H1 (cell line): ENCODE measurements around the gene ARRB1. TPM values are rescaled to one million over a fixed set of nuclear protein-coding genes. Genes with fewer than 3 reads are reported as not detected.

Experiments
- polyA plus RNA-seq, 7 experiments: library from polyadenylated mRNA; depleted of rRNA in 3 of 7; stranded (reverse) in 5 of 7; unstranded in 2 of 7; fragments of >200 nt in 5 of 7; fragments of 200-250 nt in 2 of 7; gene quantifications; 1 replicate in 5 of 7; 2 replicates in 1 of 7; 4 replicates in 1 of 7; pipeline versions ENCODE4 v1.2.1 to v1.2.3, GENCODE V29; 2011 to 2013; ENCODE audit warnings: missing spikeins in 2 of 7, mixed read lengths in 2 of 7
- total RNA-seq: library from RNA; stranded (reverse); fragmentation: NEBNext Ultra II Directional; extraction: Animal tissue kit (Norgen Biotek cat#: 25700); gene quantifications from 2 replicates; pipeline ENCODE4 v1.2.1, GENCODE V29; 2021
- TF ChIP-seq, protein P1 (sequence below), 3 experiments: IDR thresholded peaks; 1 replicate in 2 of 3; 2 replicates in 1 of 3; pipeline versions ENCODE4 v1.5.1 to v1.6.1; 2011; ENCODE audit warnings: low read length in 3 of 3, mild to moderate bottlenecking in 3 of 3, inconsistent platforms in 2 of 3, low read depth in 1 of 3, moderate library complexity in 1 of 3; ENCODE audit not compliant: insufficient read depth in 1 of 3; ENCODE audit errors: control extremely low read depth in 1 of 3

ARRB1 gene
- total and polyA plus RNA-seq, 2 of the 8 experiments (the other 6 are each of a cell fraction or from before 2014, with no cell fraction given), result 9.4 to 31.8 TPM

GRCh38 chr11:75262961-75263852 is 88.3 kb downstream of the ARRB1 start (continued):
- TF ChIP-seq, protein P1, sequence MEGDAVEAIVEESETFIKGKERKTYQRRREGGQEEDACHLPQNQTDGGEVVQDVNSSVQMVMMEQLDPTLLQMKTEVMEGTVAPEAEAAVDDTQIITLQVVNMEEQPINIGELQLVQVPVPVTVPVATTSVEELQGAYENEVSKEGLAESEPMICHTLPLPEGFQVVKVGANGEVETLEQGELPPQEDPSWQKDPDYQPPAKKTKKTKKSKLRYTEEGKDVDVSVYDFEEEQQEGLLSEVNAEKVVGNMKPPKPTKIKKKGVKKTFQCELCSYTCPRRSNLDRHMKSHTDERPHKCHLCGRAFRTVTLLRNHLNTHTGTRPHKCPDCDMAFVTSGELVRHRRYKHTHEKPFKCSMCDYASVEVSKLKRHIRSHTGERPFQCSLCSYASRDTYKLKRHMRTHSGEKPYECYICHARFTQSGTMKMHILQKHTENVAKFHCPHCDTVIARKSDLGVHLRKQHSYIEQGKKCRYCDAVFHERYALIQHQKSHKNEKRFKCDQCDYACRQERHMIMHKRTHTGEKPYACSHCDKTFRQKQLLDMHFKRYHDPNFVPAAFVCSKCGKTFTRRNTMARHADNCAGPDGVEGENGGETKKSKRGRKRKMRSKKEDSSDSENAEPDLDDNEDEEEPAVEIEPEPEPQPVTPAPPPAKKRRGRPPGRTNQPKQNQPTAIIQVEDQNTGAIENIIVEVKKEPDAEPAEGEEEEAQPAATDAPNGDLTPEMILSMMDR (IDR thresholded peaks at IDR 0.05; ENCODE audit: control extremely low read depth in 1 of 3, insufficient read depth in 1 of 3, low read depth in 1 of 3, low read length in 3 of 3), result no peak
